A673 (cell line): ENCODE measurements around the gene ST3GAL2.

Experiments used
- CTCF ChIP-seq: fragments of 300-800, 200-600 bp; sonication (generic); conservative IDR thresholded peaks from 2 replicates; pipeline ENCODE4 v1.5.1; 2017; ENCODE audit warnings: low read depth, mild to moderate bottlenecking, antibody characterized with exemption, low read length, moderate library complexity, mixed read lengths
- EZH2 ChIP-seq: fragments of 200-600 bp; sonication (generic); IDR thresholded peaks from 2 replicates; pipeline ENCODE4 v1.6.1; 2017; ENCODE audit warnings: borderline replicate concordance, low read depth, mild to moderate bottlenecking, mixed read lengths, antibody characterized with exemption, low read length; ENCODE audit not compliant: poor library complexity, severe bottlenecking

DNA sequence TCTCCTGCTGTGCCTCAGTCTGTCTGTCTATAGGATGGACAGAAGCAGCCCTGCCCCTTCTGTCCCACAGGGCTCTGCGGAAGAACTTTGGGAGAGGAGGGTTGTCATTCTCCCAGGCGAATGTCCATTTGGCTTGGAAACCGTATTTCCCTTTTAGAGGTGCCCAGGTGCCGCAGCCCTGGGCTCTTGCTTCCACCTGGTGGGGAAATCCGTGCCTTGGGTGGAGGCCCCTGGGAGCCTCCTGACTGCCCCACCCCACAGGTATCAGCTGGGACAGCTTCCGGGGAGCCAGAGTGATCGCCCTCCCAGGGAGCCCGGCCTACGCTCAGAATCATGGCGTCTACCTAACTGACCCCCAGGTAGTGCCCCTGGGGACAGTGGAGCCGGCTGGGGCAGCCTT, 28.2 kb upstream of the ST3GAL2 start:
- TF ChIP-seq CTCF: no peak
- TF ChIP-seq EZH2: no peak
